GM10266 (cell line): ENCODE measurements around the gene MISP3.
"Not testable (repeated sequence)": the region's sequence is repeated elsewhere in the genome, so short reads cannot be mapped to it uniquely, and the experiment has no call there.

Experiments
- DNase-seq: peaks from one replicate; pipeline ENCODE4 v3.0.0; 2012; ENCODE audit errors: extremely low spot score
- CTCF ChIP-seq: IDR thresholded peaks from 2 replicates; pipeline ENCODE4 v1.5.1; 2012; ENCODE audit warnings: mild to moderate bottlenecking, low read depth; ENCODE audit not compliant: control insufficient read depth, insufficient read depth; ENCODE audit errors: missing control alignments

MISP3 gene

DNA sequence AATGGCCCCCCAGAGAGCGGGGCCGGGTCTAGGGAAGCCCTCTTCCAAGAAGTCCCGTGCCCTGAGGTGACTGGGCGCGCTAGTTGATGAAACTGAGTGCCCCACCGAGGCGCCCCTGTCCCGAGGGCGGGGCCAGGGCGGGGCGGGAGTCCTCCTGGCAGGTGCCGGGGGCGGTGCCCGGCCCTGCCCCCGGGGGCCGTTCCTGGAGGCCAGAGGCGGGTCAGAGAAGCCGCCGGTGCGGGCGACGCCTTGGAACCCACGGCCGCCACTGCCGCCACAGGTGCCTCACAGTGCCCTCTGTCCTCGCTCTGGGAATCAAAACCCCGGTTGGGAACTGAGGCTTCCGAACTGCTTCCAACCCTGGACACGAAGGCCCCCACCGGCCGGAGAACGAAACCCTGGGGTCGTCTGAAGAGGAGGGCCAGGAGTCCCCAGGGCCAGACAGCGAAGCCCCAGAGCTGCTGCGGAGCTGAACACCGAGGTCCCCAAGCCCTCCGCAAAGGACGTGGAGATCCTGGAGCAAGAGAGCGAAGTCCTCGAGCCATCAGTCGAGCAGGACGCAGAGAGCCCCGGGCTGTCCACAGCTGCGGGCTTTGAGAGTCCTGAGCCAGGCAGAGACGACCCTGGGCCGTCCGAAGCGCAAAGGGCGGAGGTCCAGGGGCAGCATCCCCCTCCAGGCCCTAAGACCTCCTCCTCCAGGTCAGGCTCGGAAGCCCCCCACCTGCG is at the start of gene MISP3:
MISP3 (plus strand) TSS at position 252 of the 726 bp plus-strand sequence. CDS start 524 bp downstream, outside the sequence.
- no peak for TF ChIP-seq CTCF
- DNase-seq: peak; percentile 70

DNA sequence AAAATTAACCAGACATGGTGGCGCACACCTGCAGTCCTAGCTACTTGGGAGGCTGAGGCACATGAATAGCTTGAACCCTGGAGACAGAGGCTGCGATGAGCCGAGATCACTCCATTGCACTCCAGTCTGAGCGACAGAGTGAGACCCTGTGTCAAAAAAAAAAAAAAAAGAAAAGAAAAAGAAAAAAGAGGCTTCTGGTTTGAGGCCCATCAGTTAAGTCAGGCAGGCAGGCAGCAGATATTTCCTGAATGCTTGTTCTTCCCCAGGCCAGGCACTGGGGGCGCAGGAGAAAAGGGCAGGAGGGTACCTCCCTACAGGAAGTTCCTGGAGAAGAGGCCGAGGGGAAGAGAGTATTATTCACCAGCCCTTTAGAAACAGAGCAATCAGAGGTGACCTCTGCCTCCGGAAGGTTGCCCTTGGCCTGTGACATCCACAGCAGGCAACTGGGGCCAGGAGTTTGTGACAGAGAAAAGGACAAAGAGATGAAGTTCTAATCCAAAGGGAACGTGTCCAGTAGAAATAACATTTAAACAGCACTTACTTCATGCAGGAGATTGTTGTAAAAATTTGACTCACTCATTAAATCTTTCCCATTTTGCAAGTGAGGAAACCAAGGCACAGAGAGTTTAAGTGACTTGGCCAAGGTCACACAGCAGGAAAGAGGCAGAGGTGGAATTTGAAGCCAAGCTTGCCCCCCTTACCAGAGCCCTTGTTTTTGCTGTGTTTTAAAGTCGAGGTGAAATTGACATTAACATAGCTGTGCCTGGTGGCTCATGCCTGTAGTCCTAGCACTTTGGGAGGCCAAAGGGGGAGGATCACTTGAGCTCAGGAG is 49.0 kb upstream of the MISP3 start:
- DNase-seq: no peak

GRCh38 chr19:14026652-14027192 is 45.9 kb upstream of the MISP3 start:
- DNase-seq: not testable (repeated sequence)

More for the DNA sequence above, 49.0 kb upstream of the MISP3 start:
- no peak for TF ChIP-seq CTCF

DNA sequence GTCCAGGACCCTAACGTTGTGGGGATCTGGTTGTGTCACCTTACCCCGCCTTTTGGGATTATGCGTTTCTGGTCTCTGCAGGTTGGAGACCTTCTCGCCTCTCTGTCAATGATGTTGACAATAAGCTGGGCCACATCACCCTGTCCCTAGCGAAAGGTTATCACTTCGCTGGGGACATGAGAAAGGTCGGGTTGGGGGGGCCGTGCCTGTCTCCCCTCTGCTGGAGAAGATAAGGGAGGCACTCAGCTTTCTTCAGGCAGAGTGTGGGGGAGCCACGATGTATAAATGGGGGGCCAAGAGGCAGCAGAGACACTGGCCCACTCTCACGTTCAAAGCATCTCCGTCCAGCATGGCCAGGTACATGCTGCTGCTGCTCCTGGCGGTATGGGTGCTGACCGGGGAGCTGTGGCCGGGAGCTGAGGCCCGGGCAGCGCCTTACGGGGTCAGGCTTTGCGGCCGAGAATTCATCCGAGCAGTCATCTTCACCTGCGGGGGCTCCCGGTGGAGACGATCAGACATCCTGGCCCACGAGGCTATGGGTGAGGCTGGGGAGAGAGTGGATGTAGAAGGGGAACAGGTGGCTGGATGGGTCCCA is 44.6 kb upstream of the MISP3 start, which contains the start of gene RLN3:
RLN3 (plus strand) TSS at position 293 of the 595 bp plus-strand sequence; CDS start at position 350, 57 bp downstream.
- no peak for DNase-seq
- no peak for TF ChIP-seq CTCF

DNA sequence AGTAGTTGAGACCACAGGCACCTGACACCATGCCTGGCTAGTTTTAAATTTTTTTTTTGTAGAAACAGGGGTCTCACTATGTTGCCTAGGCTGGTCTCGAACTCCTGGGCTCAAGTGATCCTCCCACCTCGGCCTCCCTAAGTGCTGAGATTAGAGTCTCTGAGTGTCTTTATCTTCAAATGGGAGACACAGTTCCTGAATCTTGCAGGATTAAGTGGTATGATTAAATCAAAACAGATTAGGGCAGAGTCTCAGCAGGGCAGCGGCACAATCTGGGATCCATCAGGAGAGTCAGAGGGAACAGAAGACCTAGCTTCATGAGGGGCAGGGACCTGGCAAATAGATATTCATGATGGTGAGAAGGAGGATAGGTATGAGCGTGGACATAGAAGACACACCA is 43.7 kb upstream of the MISP3 start:
- TF ChIP-seq CTCF: no peak
- no peak for DNase-seq

DNA sequence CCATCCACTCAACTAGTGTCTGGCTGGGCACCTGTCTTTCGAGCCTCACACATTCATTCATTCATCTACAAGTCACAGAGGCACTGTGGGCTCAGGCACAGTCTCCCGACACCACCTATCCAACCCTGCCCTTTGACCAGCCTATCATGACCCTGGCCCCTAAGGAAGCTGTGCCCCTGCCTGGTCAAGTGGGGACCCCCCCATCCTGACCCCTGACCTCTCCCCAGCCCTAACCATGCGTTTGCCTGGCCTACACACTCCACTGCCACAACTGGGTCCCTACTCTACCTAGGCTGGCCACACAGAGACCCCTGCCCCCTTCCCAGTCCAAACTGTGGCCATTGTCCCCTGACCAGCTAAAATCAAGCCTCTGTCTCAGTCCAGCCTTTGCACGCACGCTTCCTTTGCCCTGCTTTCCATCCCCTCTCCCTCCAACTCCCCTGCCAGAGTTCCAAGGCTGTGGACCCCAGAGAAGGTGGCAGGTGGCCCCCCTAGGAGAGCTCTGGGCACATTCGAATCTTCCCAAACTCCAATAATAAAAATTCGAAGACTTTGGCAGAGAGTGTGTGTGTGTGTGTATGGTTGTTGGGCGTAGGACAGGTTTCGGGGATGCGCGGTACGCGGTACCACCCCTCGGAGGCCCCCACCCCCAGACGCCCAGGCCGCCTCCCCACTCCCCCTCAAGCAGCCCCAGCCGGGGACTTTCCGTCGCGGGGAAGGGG is 41.4 kb upstream of the MISP3 start:
- DNase-seq: peak; percentile 15
- no peak for TF ChIP-seq CTCF
